ENCODE data around the gene WDR59.

DNA sequence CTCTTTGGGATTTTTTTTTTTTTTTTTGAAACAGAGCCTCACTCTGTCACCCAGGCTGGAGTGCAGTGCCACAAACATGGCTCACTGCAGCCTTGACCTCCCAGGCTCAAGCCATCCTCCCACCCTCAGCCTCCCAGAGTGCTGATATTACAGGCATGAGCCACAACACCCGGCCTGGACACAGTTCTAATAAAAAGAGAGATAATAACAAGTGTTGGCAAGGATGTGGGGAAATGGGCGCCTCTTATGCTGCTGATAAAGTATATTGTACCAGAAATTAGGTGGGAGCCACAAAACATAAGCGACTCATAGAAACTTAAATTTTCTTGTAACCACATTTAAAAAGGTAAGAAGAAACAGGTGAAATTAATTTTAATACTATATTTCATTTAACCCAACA lies 159.9 kb downstream of the WDR59 start:
- TF ChIP-seq POLR2A (IDR thresholded peaks at IDR 0.05): no peak
- TF ChIP-seq, protein P1, sequence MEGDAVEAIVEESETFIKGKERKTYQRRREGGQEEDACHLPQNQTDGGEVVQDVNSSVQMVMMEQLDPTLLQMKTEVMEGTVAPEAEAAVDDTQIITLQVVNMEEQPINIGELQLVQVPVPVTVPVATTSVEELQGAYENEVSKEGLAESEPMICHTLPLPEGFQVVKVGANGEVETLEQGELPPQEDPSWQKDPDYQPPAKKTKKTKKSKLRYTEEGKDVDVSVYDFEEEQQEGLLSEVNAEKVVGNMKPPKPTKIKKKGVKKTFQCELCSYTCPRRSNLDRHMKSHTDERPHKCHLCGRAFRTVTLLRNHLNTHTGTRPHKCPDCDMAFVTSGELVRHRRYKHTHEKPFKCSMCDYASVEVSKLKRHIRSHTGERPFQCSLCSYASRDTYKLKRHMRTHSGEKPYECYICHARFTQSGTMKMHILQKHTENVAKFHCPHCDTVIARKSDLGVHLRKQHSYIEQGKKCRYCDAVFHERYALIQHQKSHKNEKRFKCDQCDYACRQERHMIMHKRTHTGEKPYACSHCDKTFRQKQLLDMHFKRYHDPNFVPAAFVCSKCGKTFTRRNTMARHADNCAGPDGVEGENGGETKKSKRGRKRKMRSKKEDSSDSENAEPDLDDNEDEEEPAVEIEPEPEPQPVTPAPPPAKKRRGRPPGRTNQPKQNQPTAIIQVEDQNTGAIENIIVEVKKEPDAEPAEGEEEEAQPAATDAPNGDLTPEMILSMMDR (IDR thresholded peaks at IDR 0.05): no peak
- no peak for TF ChIP-seq EP300 (IDR thresholded peaks at IDR 0.05)

All from tibial nerve (tissue), 4 donors.